WI38 (cell line): ENCODE measurements around the gene MTMR12.
"Not testable (repeated sequence)": the region's sequence is repeated elsewhere in the genome, so short reads cannot be mapped to it uniquely, and the experiment has no call there.

Source experiments
- H3K4me3 ChIP-seq: 2 replicates; pipeline ENCODE4 v1.5.1; 2011; ENCODE audit warnings: low read depth, mild to moderate bottlenecking, control low read depth, low read length
- TF ChIP-seq, protein P1 (sequence below): IDR thresholded peaks from 2 replicates; pipeline ENCODE4 v1.5.1; 2012; ENCODE audit warnings: low read depth, mild to moderate bottlenecking, control low read depth, low read length

MTMR12 gene

GRCh38 chr5:32283539-32284377 is 29.0 kb downstream of the MTMR12 start:
- TF ChIP-seq, protein P1, sequence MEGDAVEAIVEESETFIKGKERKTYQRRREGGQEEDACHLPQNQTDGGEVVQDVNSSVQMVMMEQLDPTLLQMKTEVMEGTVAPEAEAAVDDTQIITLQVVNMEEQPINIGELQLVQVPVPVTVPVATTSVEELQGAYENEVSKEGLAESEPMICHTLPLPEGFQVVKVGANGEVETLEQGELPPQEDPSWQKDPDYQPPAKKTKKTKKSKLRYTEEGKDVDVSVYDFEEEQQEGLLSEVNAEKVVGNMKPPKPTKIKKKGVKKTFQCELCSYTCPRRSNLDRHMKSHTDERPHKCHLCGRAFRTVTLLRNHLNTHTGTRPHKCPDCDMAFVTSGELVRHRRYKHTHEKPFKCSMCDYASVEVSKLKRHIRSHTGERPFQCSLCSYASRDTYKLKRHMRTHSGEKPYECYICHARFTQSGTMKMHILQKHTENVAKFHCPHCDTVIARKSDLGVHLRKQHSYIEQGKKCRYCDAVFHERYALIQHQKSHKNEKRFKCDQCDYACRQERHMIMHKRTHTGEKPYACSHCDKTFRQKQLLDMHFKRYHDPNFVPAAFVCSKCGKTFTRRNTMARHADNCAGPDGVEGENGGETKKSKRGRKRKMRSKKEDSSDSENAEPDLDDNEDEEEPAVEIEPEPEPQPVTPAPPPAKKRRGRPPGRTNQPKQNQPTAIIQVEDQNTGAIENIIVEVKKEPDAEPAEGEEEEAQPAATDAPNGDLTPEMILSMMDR: no peak
- H3K4me3 ChIP-seq: no peak overlapping the region

GRCh38 chr5:32283061-32283460 is 29.7 kb downstream of the MTMR12 start:
- TF ChIP-seq, protein P1: no peak

DNA sequence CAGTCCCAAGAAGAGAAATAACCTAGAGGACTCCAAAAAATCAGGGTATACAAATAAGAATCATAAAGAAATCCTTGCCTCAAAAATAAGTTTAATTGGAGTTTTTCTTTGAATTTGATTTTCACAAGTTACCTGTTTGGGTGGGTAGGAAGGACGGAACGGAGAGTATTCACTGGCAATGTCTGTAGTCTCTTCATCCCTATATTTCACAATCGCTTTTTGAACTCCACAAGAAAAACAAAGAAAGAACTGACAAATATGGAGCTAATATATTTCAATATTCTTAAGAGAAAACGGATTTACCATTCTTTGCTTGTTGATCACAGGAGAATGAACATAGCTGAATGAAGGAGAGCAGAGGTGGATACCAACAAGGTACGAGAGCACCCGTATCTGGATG is 30.1 kb downstream of the MTMR12 start:
- no peak overlapping the region for H3K4me3 ChIP-seq
- TF ChIP-seq, protein P1: no peak

More at GRCh38 chr5:32283061-32283460, 29.7 kb downstream of the MTMR12 start:
- no peak overlapping the region for H3K4me3 ChIP-seq

GRCh38 chr5:32281378-32282133 is 31.2 kb downstream of the MTMR12 start:
- H3K4me3 ChIP-seq: not testable (repeated sequence)

- TF ChIP-seq, protein P1: no peak
- no peak overlapping the region for H3K4me3 ChIP-seq
Observed at GRCh38 chr5:32280656-32281081, 32.1 kb downstream of the MTMR12 start.

- TF ChIP-seq, protein P1: no peak
- H3K4me3 ChIP-seq: no peak overlapping the region
Observed at GRCh38 chr5:32279786-32280185, 33.0 kb downstream of the MTMR12 start.

GRCh38 chr5:32279223-32279622 is 33.5 kb downstream of the MTMR12 start:
- TF ChIP-seq, protein P1: no peak
- no peak overlapping the region for H3K4me3 ChIP-seq
